CD14-positive monocyte (primary cell): ENCODE results near the gene EIF4B. TPM values are rescaled to one million over a fixed set of nuclear protein-coding genes. Genes with fewer than 3 reads are reported as not detected.

Source experiments
- DNase-seq, 3 donors: peaks; one replicate each; pipeline ENCODE4 v3.0.0-alpha.2; 2011 to 2022
- H2AFZ ChIP-seq: 2 replicates; pipeline ENCODE4 v1.6.0; 2012; ENCODE audit warnings: mild to moderate bottlenecking, low read depth, low read length, inconsistent platforms; ENCODE audit not compliant: insufficient read depth, poor library complexity, severe bottlenecking
- H3K27ac ChIP-seq, 2 donors: 1 replicate in 1 of 2; 2 replicates in 1 of 2; pipeline ENCODE4 v1.5.1; 2012 to 2013; ENCODE audit warnings: low read length in 2 of 2, control low read depth in 1 of 2, inconsistent platforms in 1 of 2, low read depth in 1 of 2, mild to moderate bottlenecking in 1 of 2
- H3K27me3 ChIP-seq, 2 donors: one replicate each; pipeline versions ENCODE4 v1.6.0 to v1.6.1; 2011 to 2013; ENCODE audit warnings: low read length in 2 of 2; ENCODE audit not compliant: control insufficient read depth in 2 of 2, insufficient read depth in 2 of 2
- H3K36me3 ChIP-seq, 2 donors: replicated peaks in 1 of 2; 1 replicate in 1 of 2; 2 replicates in 1 of 2; pipeline versions ENCODE4 v1.5.1 to v1.6.1; 2012 to 2013; ENCODE audit warnings: low read length in 2 of 2, control low read depth in 1 of 2, inconsistent platforms in 1 of 2, mild to moderate bottlenecking in 1 of 2; ENCODE audit not compliant: insufficient read depth in 2 of 2, control insufficient read depth in 1 of 2
- H3K4me1 ChIP-seq, 2 donors: 1 replicate in 1 of 2; 2 replicates in 1 of 2; pipeline versions ENCODE4 v1.5.1 to v1.6.1; 2012 to 2013; ENCODE audit warnings: low read length in 2 of 2, control low read depth in 1 of 2, inconsistent platforms in 1 of 2, mild to moderate bottlenecking in 1 of 2, moderate library complexity in 1 of 2; ENCODE audit not compliant: insufficient read depth in 2 of 2, control insufficient read depth in 1 of 2
- H3K4me2 ChIP-seq: replicated peaks from 2 replicates; pipeline ENCODE3; 2012; ENCODE audit warnings: low read length, moderate library complexity, mild to moderate bottlenecking; ENCODE audit not compliant: poor library complexity, severe bottlenecking; ENCODE audit errors: extremely low read depth
- H3K4me3 ChIP-seq, 3 experiments: fragments of 200-600 bp in 1 of 3; sonication (generic) in 1 of 3; replicated peaks in 1 of 3; 1 replicate in 2 of 3; 2 replicates in 1 of 3; pipeline ENCODE4 v1.5.1; 2011 to 2013; ENCODE audit warnings: low read length in 3 of 3, mild to moderate bottlenecking in 3 of 3, control low read depth in 2 of 3, low read depth in 2 of 3, inconsistent platforms in 1 of 3, moderate library complexity in 1 of 3
- H3K79me2 ChIP-seq: 2 replicates; pipeline ENCODE4 v1.6.0; 2012; ENCODE audit warnings: mild to moderate bottlenecking, control low read depth, inconsistent platforms, low read length, moderate library complexity; ENCODE audit not compliant: insufficient read depth
- H3K9ac ChIP-seq: 2 replicates; pipeline ENCODE4 v1.6.0; 2017; ENCODE audit warnings: low read length, mild to moderate bottlenecking; ENCODE audit not compliant: insufficient read depth, poor library complexity, severe bottlenecking
- H3K9me3 ChIP-seq, 2 donors: replicated peaks in 1 of 2; 1 replicate in 1 of 2; 2 replicates in 1 of 2; pipeline versions ENCODE4 v1.5.1 to v1.6.1; 2012 to 2013; ENCODE audit warnings: low read length in 2 of 2, control low read depth in 1 of 2; ENCODE audit not compliant: control insufficient read depth in 1 of 2, insufficient read depth in 1 of 2
- H4K20me1 ChIP-seq: 2 replicates; pipeline ENCODE4 v1.6.0; 2012; ENCODE audit warnings: mild to moderate bottlenecking, low read length, control low read depth, moderate library complexity; ENCODE audit not compliant: insufficient read depth
- H3K27ac Mint-ChIP-seq, 7 donors: one replicate each; pipeline ENCODE4 v1.8.0; 2020; ENCODE audit warnings: mild to moderate bottlenecking in 7 of 7, mixed read lengths in 7 of 7, moderate library complexity in 6 of 7, inconsistent platforms in 2 of 7
- H3K27me3 Mint-ChIP-seq, 3 donors: one replicate each; pipeline ENCODE4 v1.8.0; 2021 to 2022; ENCODE audit warnings: low read depth in 3 of 3, mild to moderate bottlenecking in 3 of 3, mixed read lengths in 3 of 3, moderate library complexity in 3 of 3, inconsistent platforms in 1 of 3
- H3K36me3 Mint-ChIP-seq, 2 donors: one replicate each; pipeline ENCODE4 v1.8.0; 2020; ENCODE audit warnings: mixed read lengths in 2 of 2, inconsistent platforms in 1 of 2, mild to moderate bottlenecking in 1 of 2
- H3K4me1 Mint-ChIP-seq: one replicate; pipeline ENCODE4 v1.8.0; 2020; ENCODE audit warnings: mild to moderate bottlenecking, mixed read lengths
- H3K4me3 Mint-ChIP-seq, 2 donors: one replicate each; pipeline ENCODE4 v1.8.0; 2020; ENCODE audit warnings: mild to moderate bottlenecking in 2 of 2, mixed read lengths in 2 of 2, moderate library complexity in 1 of 2
- H3K9me3 Mint-ChIP-seq, 7 donors: one replicate each; pipeline ENCODE4 v1.8.0; 2020 to 2022; ENCODE audit warnings: mixed read lengths in 7 of 7, mild to moderate bottlenecking in 6 of 7, moderate library complexity in 6 of 7, inconsistent platforms in 2 of 7
- CTCF ChIP-seq: fragments of 200-600 bp; IDR thresholded peaks from one replicate; pipeline ENCODE4 v1.8.0; 2022; ENCODE audit warnings: antibody characterized with exemption, mild to moderate bottlenecking
- WGBS: methylation state at CpG from one replicate; pipeline ENCODE4 v1.1.5; 2013; ENCODE audit warnings: missing lambda C conversion rate; ENCODE audit not compliant: insufficient coverage; 5-methylcytosine and 5-hydroxymethylcytosine counted together
- intact Hi-C, 2 donors: fragments of 100-400 bp; cut with micrococcal nuclease; formaldehyde crosslinking; loops; one replicate each; pipeline versions ENCODE4 v1.15.0 to v1.15.1; 2023
- polyA minus RNA-seq: library from RNA; depleted of rRNA, polyadenylated mRNA; stranded (reverse); fragments of >200 nt; gene quantifications from 2 replicates; pipeline ENCODE4 v1.2.3, GENCODE V29; 2012
- polyA plus RNA-seq, 3 donors: library from polyadenylated mRNA; depleted of rRNA in 1 of 3; unstranded in 2 of 3; stranded (reverse) in 1 of 3; fragments of 300-500 nt in 2 of 3; fragments of >200 nt in 1 of 3; fragmentation: Illumina TruSeq in 2 of 3; gene quantifications; 1 replicate in 2 of 3; 2 replicates in 1 of 3; pipeline ENCODE4 v1.2.3, GENCODE V29; 2012 to 2021
- total RNA-seq, 12 experiments: library from RNA in 1 of 12; stranded (reverse) in 1 of 12; fragments of 120-200 nt in 1 of 12; gene quantifications; one replicate each; pipeline ENCODE4 v1.2.4 and lab custom pipeline; 2013 to 2026; ENCODE audit warnings: mixed read lengths in 6 of 12, inconsistent platforms in 1 of 12

The EIF4B gene
- total RNA-seq (2013), result 667 TPM
- polyA plus RNA-seq, result 100 to 1,000 TPM in 1 of 3 donors, 10 to 100 TPM in 2; 41.2 to 185 (median 58.6) TPM
- 221 and 394 TPM in 2 replicates for polyA minus RNA-seq
- total RNA-seq (lab: John Stamatoyannopoulos, UW), result 237 to 826 (median 673) reads per million in 11 experiments

- TF ChIP-seq CTCF, result no peak
- Mint-ChIP-seq H3K4me3 (peak within 1 kb of the TSS; percentile 96 to 97), H3K36me3 (peaks cover 10 to 16% of the 10 kb centered on the region in 2 donors), H3K4me1 (peaks cover 27% of the 10 kb centered on the region), H3K27me3 (peaks cover 0 to 6% (median 3%) of the 10 kb centered on the region in 3 donors), H3K27ac (peak within 1 kb of the TSS; percentile 98 to 99 (median 99)), H3K9me3 (no peaks in the 10 kb centered on the region)
- peaks cover 44% of the 10 kb centered on the region for H4K20me1 ChIP-seq
- peak within 1 kb of the TSS; percentile 94 for H3K4me2 ChIP-seq
- intact Hi-C loops, result no loop called here
- H3K27ac ChIP-seq, result peak within 1 kb of the TSS; percentile 92 to 96
- H2AFZ ChIP-seq, result peak within 1 kb of the TSS; percentile 88
- WGBS, result under 1% methylated on average over 58 of the region's 64 CpGs
- peaks cover 4 to 23% of the 10 kb centered on the region in 2 donors for H3K36me3 ChIP-seq
- DNase-seq, result peak; percentile 100
- H3K9ac ChIP-seq, result peak within 1 kb of the TSS; percentile 84
- H3K79me2 ChIP-seq, result peaks cover 53% of the 10 kb centered on the region
- peaks cover 19 to 27% of the 10 kb centered on the region in 2 donors for H3K4me1 ChIP-seq
- H3K9me3 ChIP-seq, result no peaks in the 10 kb centered on the region
- no peaks in the 10 kb centered on the region for H3K27me3 ChIP-seq
- H3K4me3 ChIP-seq, result peak within 1 kb of the TSS; percentile 61 to 94 (median 88)
These were observed at the start of gene EIF4B for GRCh38 chr12:53005986-53006809. Gene EIF4B (plus strand): TSS chr12:53006456. CDS start chr12:53006484, 28 bp downstream.

- H3K27ac Mint-ChIP-seq, result no peak overlapping the region
- no peak overlapping the region for H3K4me3 Mint-ChIP-seq
- DNase-seq, result no peak
- no peak overlapping the region for H2AFZ ChIP-seq
- intact Hi-C loops, result no loop called here
- peaks cover 1 to 6% (median 2%) of the 10 kb centered on the region in 3 donors for H3K27me3 Mint-ChIP-seq
- no peaks in the 10 kb centered on the region for H4K20me1 ChIP-seq
- H3K4me2 ChIP-seq, result no peak overlapping the region
- H3K27ac ChIP-seq, result no peak overlapping the region
- 14% methylated on average over 3 of the region's 5 CpGs for WGBS
- H3K4me3 ChIP-seq, result no peak overlapping the region
- H3K4me1 ChIP-seq, result no peaks in the 10 kb centered on the region
- no peaks in the 10 kb centered on the region for H3K9me3 ChIP-seq
- peaks cover 0 to 1% (median 0%) of the 10 kb centered on the region in 7 donors for H3K9me3 Mint-ChIP-seq
- no peaks in the 10 kb centered on the region for H3K79me2 ChIP-seq
- TF ChIP-seq CTCF, result no peak
- H3K4me1 Mint-ChIP-seq, result no peaks in the 10 kb centered on the region
- no peaks in the 10 kb centered on the region for H3K27me3 ChIP-seq
- H3K36me3 ChIP-seq, result no peaks in the 10 kb centered on the region
- H3K36me3 Mint-ChIP-seq, result no peaks in the 10 kb centered on the region
- no peak overlapping the region for H3K9ac ChIP-seq
These were observed 49.3 kb upstream of the EIF4B start for GRCh38 chr12:52956987-52957386.
